SK-N-MC (cell line): Measurements from ENCODE around the gene PTPRM.

Experiments
- EZH2 ChIP-seq: fragments of 200-600 bp; sonication (generic); IDR thresholded peaks from one replicate; pipeline ENCODE4 v1.6.1; 2017; ENCODE audit warnings: antibody characterized with exemption
- FOXP2 ChIP-seq: optimal IDR thresholded peaks from 2 replicates; pipeline ENCODE3; 2011; ENCODE audit warnings: mild to moderate bottlenecking, moderate library complexity; ENCODE audit not compliant: insufficient read depth; ENCODE audit errors: extremely low read length, control extremely low read depth
- POLR2AphosphoS5 ChIP-seq: IDR thresholded peaks from 2 replicates; pipeline ENCODE4 v1.6.1; 2012; ENCODE audit warnings: mild to moderate bottlenecking, low read depth, low read length, borderline replicate concordance

GRCh38 chr18:8433323-8433722 lies 866.2 kb downstream of the PTPRM start:
- no peak for TF ChIP-seq POLR2AphosphoS5
- no peak for TF ChIP-seq FOXP2
- no peak for TF ChIP-seq EZH2
